WTC11 (cell line): Measurements from ENCODE around the gene PIK3R6. TPM values are rescaled to one million over a fixed set of nuclear protein-coding genes. Genes with fewer than 3 reads are reported as not detected.

Source experiments
- ATAC-seq: fragments of 200-7000 bp; cut with Tn5 transposase; 2 replicates; pipeline ENCODE4 v1.10.0; 2021; ENCODE audit warnings: mild to moderate bottlenecking, moderate library complexity
- CTCF ChIA-PET: fragments of 300-600 bp; sonication (Branson Sonifier 250); formaldehyde crosslinking; loops from one replicate; lab custom pipeline; 2021; ENCODE audit warnings: antibody characterized with exemption; lab: Charles Lee
- POLR2A ChIA-PET: fragments of 350-600 bp; sonication (Branson Sonifier 250); formaldehyde crosslinking; loops from one replicate; lab custom pipeline; 2021; ENCODE audit warnings: antibody characterized with exemption; lab: Charles Lee
- DNase-seq: peaks from one replicate; pipeline ENCODE4 v3.0.0; 2021; ENCODE audit warnings: low spot score
- H3K27ac Mint-ChIP-seq: 2 replicates; pipeline ENCODE4 v1.8.0; 2021; ENCODE audit warnings: mixed read lengths
- H3K27me3 Mint-ChIP-seq: 2 replicates; pipeline ENCODE4 v1.8.0; 2021; ENCODE audit warnings: low read depth, mild to moderate bottlenecking, moderate library complexity, mixed read lengths
- H3K36me3 Mint-ChIP-seq: 2 replicates; pipeline ENCODE4 v1.8.0; 2021; ENCODE audit warnings: mixed read lengths
- H3K4me1 Mint-ChIP-seq: 2 replicates; pipeline ENCODE4 v1.8.0; 2022; ENCODE audit warnings: mixed read lengths
- H3K4me3 Mint-ChIP-seq: 2 replicates; pipeline ENCODE4 v1.8.0; 2021; ENCODE audit warnings: mild to moderate bottlenecking, moderate library complexity, mixed read lengths
- H3K9me3 Mint-ChIP-seq: 2 replicates; pipeline ENCODE4 v1.8.0; 2021; ENCODE audit warnings: mixed read lengths
- AR ChIP-seq: fragments of 250-450 bp; sonication (Bioruptor Pico); IDR thresholded peaks from 2 replicates; pipeline ENCODE4 v1.9.0; 2021; ENCODE audit warnings: mild to moderate bottlenecking
- ARID4B ChIP-seq: sonication (generic); formaldehyde crosslinking; IDR thresholded peaks from 2 replicates; pipeline ENCODE4 v1.8.0; 2023; ENCODE audit warnings: missing genetic modification reagents, mild to moderate bottlenecking, borderline replicate concordance
- CDX4 ChIP-seq: fragments of 250-450 bp; sonication (Bioruptor Pico); IDR thresholded peaks from 2 replicates; pipeline ENCODE4 v1.9.0; 2021; ENCODE audit warnings: moderate library complexity, mild to moderate bottlenecking, inconsistent platforms, borderline replicate concordance
- E2F4 ChIP-seq: sonication (generic); formaldehyde crosslinking; IDR thresholded peaks from 2 replicates; pipeline ENCODE4 v1.8.1; 2022; ENCODE audit warnings: low read depth, mild to moderate bottlenecking, moderate library complexity, missing genetic modification reagents, borderline replicate concordance
- ESRRA ChIP-seq: sonication (generic); formaldehyde crosslinking; IDR thresholded peaks from 2 replicates; pipeline ENCODE4 v1.8.1; 2022; ENCODE audit warnings: mild to moderate bottlenecking, missing genetic modification reagents, borderline replicate concordance
- ETV6 ChIP-seq: sonication (generic); formaldehyde crosslinking; IDR thresholded peaks from 2 replicates; pipeline ENCODE4 v1.8.1; 2022; ENCODE audit warnings: mild to moderate bottlenecking, missing genetic modification reagents
- FOXP4 ChIP-seq: sonication (generic); formaldehyde crosslinking; IDR thresholded peaks from 2 replicates; pipeline ENCODE4 v1.8.0; 2022; ENCODE audit warnings: mild to moderate bottlenecking, missing genetic modification reagents
- GABPB1 ChIP-seq: sonication (generic); formaldehyde crosslinking; IDR thresholded peaks from 2 replicates; pipeline ENCODE4 v1.8.1; 2023; ENCODE audit warnings: mild to moderate bottlenecking, missing genetic modification reagents
- KAT7 ChIP-seq: sonication (generic); formaldehyde crosslinking; IDR thresholded peaks from 2 replicates; pipeline ENCODE4 v1.8.1; 2023; ENCODE audit warnings: missing genetic modification reagents, mild to moderate bottlenecking, borderline replicate concordance
- MYBL2 ChIP-seq: sonication (generic); formaldehyde crosslinking; IDR thresholded peaks from 2 replicates; pipeline ENCODE4 v1.8.1; 2023; ENCODE audit warnings: mild to moderate bottlenecking, moderate library complexity, missing genetic modification reagents
- NFATC4 ChIP-seq: fragments of 250-450 bp; sonication (Bioruptor Pico); IDR thresholded peaks from 2 replicates; pipeline ENCODE4 v1.9.0; 2021; ENCODE audit warnings: mild to moderate bottlenecking
- NFYB ChIP-seq: sonication (generic); formaldehyde crosslinking; conservative IDR thresholded peaks from 2 replicates; pipeline ENCODE4 v1.8.0; 2022; ENCODE audit warnings: low read depth, missing genetic modification reagents
- SMAD3 ChIP-seq: sonication (generic); formaldehyde crosslinking; IDR thresholded peaks from 2 replicates; pipeline ENCODE4 v1.8.0; 2022; ENCODE audit warnings: missing genetic modification reagents, mild to moderate bottlenecking, borderline replicate concordance
- SP1 ChIP-seq: sonication (generic); formaldehyde crosslinking; conservative IDR thresholded peaks from 2 replicates; pipeline ENCODE4 v1.8.1; 2022; ENCODE audit warnings: missing genetic modification reagents
- STAT6 ChIP-seq: sonication (generic); formaldehyde crosslinking; conservative IDR thresholded peaks from 2 replicates; pipeline ENCODE4 v1.8.1; 2023; ENCODE audit warnings: mild to moderate bottlenecking, low read depth, missing genetic modification reagents, moderate library complexity
- TCF7 ChIP-seq: sonication (generic); formaldehyde crosslinking; IDR thresholded peaks from 2 replicates; pipeline ENCODE4 v1.8.0; 2022; ENCODE audit warnings: mild to moderate bottlenecking, low read depth, missing genetic modification reagents, moderate library complexity
- USF2 ChIP-seq: sonication (generic); formaldehyde crosslinking; IDR thresholded peaks from 2 replicates; pipeline ENCODE4 v1.8.1; 2023; ENCODE audit warnings: mild to moderate bottlenecking, missing genetic modification reagents, moderate library complexity
- ZNF671 ChIP-seq: fragments of 250-450 bp; sonication (Bioruptor Pico); IDR thresholded peaks from 2 replicates; pipeline ENCODE4 v1.8.0; 2021; ENCODE audit warnings: mild to moderate bottlenecking
- ZSCAN18 ChIP-seq: fragments of 250-450 bp; sonication (Bioruptor Pico); IDR thresholded peaks from 2 replicates; pipeline ENCODE4 v2.1.2; 2022; ENCODE audit warnings: mild to moderate bottlenecking, moderate library complexity
- total RNA-seq: library from RNA; stranded (reverse); gene quantifications from 3 replicates; pipeline ENCODE4 v1.2.3, GENCODE V29; 2021

Gene PIK3R6
- total RNA-seq, 1 experiment from 2014 or later = 0.15 TPM

GRCh38 chr17:8797621-8798175 is 69.8 kb downstream of the PIK3R6 start (continued):
- no peak for TF ChIP-seq STAT6
- TF ChIP-seq MYBL2 (CRISPR knock-in tag) = no peak
- no peak for TF ChIP-seq NFYB (CRISPR knock-in tag)
- TF ChIP-seq GABPB1 = no peak
- TF ChIP-seq E2F4 (CRISPR knock-in tag) = no peak
- TF ChIP-seq ZSCAN18 = no peak
- TF ChIP-seq ETV6 (CRISPR knock-in tag) = no peak
- TF ChIP-seq, all 79 proteins: peak for 0

- H3K4me3 Mint-ChIP-seq = no peak overlapping the region
- no peak for TF ChIP-seq ARID4B
- no peak for TF ChIP-seq CDX4 (CRISPR knock-in tag)
- no peak for TF ChIP-seq ESRRA (CRISPR knock-in tag)
- TF ChIP-seq SP1 (CRISPR knock-in tag) = no peak
- no peak for TF ChIP-seq ETV6 (CRISPR knock-in tag)
- TF ChIP-seq ZNF671 (CRISPR knock-in tag) = no peak
- TF ChIP-seq NFATC4 (CRISPR knock-in tag) = no peak
- no peak for TF ChIP-seq AR (CRISPR knock-in tag)
- TF ChIP-seq USF2 (CRISPR knock-in tag) = no peak
- no peak for TF ChIP-seq TCF7 (CRISPR knock-in tag)
- TF ChIP-seq SMAD3 (CRISPR knock-in tag) = no peak
- TF ChIP-seq FOXP4 (CRISPR knock-in tag) = no peak
- no peak for TF ChIP-seq KAT7 (CRISPR knock-in tag)
These were observed 72.8 kb downstream of the PIK3R6 start for GRCh38 chr17:8794636-8795035.

More at GRCh38 chr17:8794636-8795035, 72.8 kb downstream of the PIK3R6 start:
- peaks cover 4% of the 10 kb centered on the region; the same call in 1 of the 2 replicates for H3K27me3 Mint-ChIP-seq
- H3K27ac Mint-ChIP-seq = no peak overlapping the region
- peaks cover 13% of the 10 kb centered on the region for H3K36me3 Mint-ChIP-seq
- H3K4me1 Mint-ChIP-seq = peaks cover 17% of the 10 kb centered on the region
- ATAC-seq = no peak
- DNase-seq = no peak
- ChIA-PET POLR2A (no interaction called here), CTCF (interaction anchor here (1.5 to 1.8 kb wide), 2 partner anchors 9 to 38 kb away, joined by 5 to 7 read pairs; no protein-coding TSS in a partner anchor)
- peaks cover 14% of the 10 kb centered on the region for H3K9me3 Mint-ChIP-seq
